Activated CD8-positive, alpha-beta T cell treated with anti-CD3 and anti-CD28 coated beads for 36 hours (primary cell): ENCODE results near the gene MATN1. TPM values are rescaled to one million over a fixed set of nuclear protein-coding genes. Genes with fewer than 3 reads are reported as not detected.

ENCODE experiments used
- ATAC-seq: fragments of 200-7000 bp; cut with Tn5 transposase; one replicate; pipeline ENCODE4 v1.10.0; 2021; ENCODE audit warnings: mild to moderate bottlenecking, moderate library complexity
- CTCF ChIA-PET: fragments of 350-600 bp; sonication (Branson Sonifier 250); formaldehyde crosslinking; loops from one replicate; lab custom pipeline; 2021; ENCODE audit warnings: antibody characterized with exemption; lab: Charles Lee
- POLR2A ChIA-PET: fragments of 350-600 bp; sonication (Branson Sonifier 250); formaldehyde crosslinking; loops from one replicate; lab custom pipeline; 2021; ENCODE audit warnings: antibody characterized with exemption; lab: Charles Lee
- DNase-seq: peaks from one replicate; pipeline ENCODE4 v3.0.0-alpha.2; 2020
- H3K27ac Mint-ChIP-seq: one replicate; pipeline ENCODE4 v1.8.0; 2021; ENCODE audit warnings: mild to moderate bottlenecking, mixed read lengths
- H3K27me3 Mint-ChIP-seq: one replicate; pipeline ENCODE4 v1.8.0; 2021; ENCODE audit warnings: mixed read lengths
- H3K36me3 Mint-ChIP-seq: one replicate; pipeline ENCODE4 v1.8.0; 2021; ENCODE audit warnings: low read depth, mixed read lengths
- H3K4me1 Mint-ChIP-seq: one replicate; pipeline ENCODE4 v1.8.0; 2021; ENCODE audit warnings: low read depth, mixed read lengths
- H3K4me3 Mint-ChIP-seq: one replicate; pipeline ENCODE4 v1.8.0; 2021; ENCODE audit warnings: mild to moderate bottlenecking, moderate library complexity, mixed read lengths
- H3K9me3 Mint-ChIP-seq: one replicate; pipeline ENCODE4 v1.8.0; 2021; ENCODE audit warnings: mixed read lengths
- CTCF ChIP-seq: fragments of 200-600 bp; IDR thresholded peaks from one replicate; pipeline ENCODE4 v1.8.0; 2022; ENCODE audit warnings: antibody characterized with exemption, mild to moderate bottlenecking
- intact Hi-C: fragments of 100-400 bp; cut with micrococcal nuclease; formaldehyde crosslinking; loops from one replicate; pipeline ENCODE4 v1.10.0; 2022
- total RNA-seq, 2 experiments: library from RNA; stranded (reverse); gene quantifications; one replicate each; pipeline ENCODE4 v1.2.3, GENCODE V29; 2021

MATN1 gene
- total RNA-seq, 2 experiments from 2014 or later, result 0.45 to 1.4 TPM

- no peak overlapping the region for H3K4me3 Mint-ChIP-seq
- no peak overlapping the region for H3K27ac Mint-ChIP-seq
- POLR2A ChIA-PET, result no interaction called here
- no peak for TF ChIP-seq CTCF
- DNase-seq, result no peak
- intact Hi-C loops, result no loop called here
- H3K36me3 Mint-ChIP-seq, result no peaks in the 10 kb centered on the region
- H3K27me3 Mint-ChIP-seq, result peaks cover 32% of the 10 kb centered on the region
- CTCF ChIA-PET, result interaction anchor here (1.5 kb wide), 1 partner anchor 24 kb away, joined by 5 read pairs; no protein-coding TSS in a partner anchor
- peaks cover 2% of the 10 kb centered on the region for H3K4me1 Mint-ChIP-seq
- no peaks in the 10 kb centered on the region for H3K9me3 Mint-ChIP-seq
- ATAC-seq, result no peak
Observed at GRCh38 chr1:30683699-30684098, 39.7 kb downstream of the MATN1 start.

- H3K36me3 Mint-ChIP-seq, result no peaks in the 10 kb centered on the region
- no peak overlapping the region for H3K27ac Mint-ChIP-seq
- ATAC-seq (no peak), DNase-seq (no peak)
- intact Hi-C loops, result no loop called here
- H3K27me3 Mint-ChIP-seq, result peaks cover 36% of the 10 kb centered on the region
- no peak for TF ChIP-seq CTCF
- H3K4me3 Mint-ChIP-seq, result no peak overlapping the region
- CTCF ChIA-PET, result interaction anchor here (1.4 to 1.5 kb wide), 2 partner anchors 25 to 32 kb away, joined by 5 read pairs; no protein-coding TSS in a partner anchor
- POLR2A ChIA-PET, result no interaction called here
- peaks cover 2% of the 10 kb centered on the region for H3K4me1 Mint-ChIP-seq
- H3K9me3 Mint-ChIP-seq, result no peaks in the 10 kb centered on the region
Observed at GRCh38 chr1:30682396-30683275, 40.7 kb downstream of the MATN1 start.

GRCh38 chr1:30681782-30682181 is 41.6 kb downstream of the MATN1 start:
- no peak overlapping the region for H3K27ac Mint-ChIP-seq
- no peak overlapping the region for H3K4me3 Mint-ChIP-seq
- no peak for DNase-seq
- ATAC-seq, result no peak
- H3K4me1 Mint-ChIP-seq, result peaks cover 2% of the 10 kb centered on the region
- H3K9me3 Mint-ChIP-seq, result no peaks in the 10 kb centered on the region
- intact Hi-C loops, result no loop called here
- POLR2A ChIA-PET, result no interaction called here
- peaks cover 31% of the 10 kb centered on the region for H3K27me3 Mint-ChIP-seq
- CTCF ChIA-PET, result interaction anchor here (1.4 kb wide), 1 partner anchor 33 kb away, joined by 5 read pairs; no protein-coding TSS in a partner anchor
- no peak for TF ChIP-seq CTCF
- H3K36me3 Mint-ChIP-seq, result no peaks in the 10 kb centered on the region

GRCh38 chr1:30680879-30681278 is 42.5 kb downstream of the MATN1 start:
- DNase-seq, result no peak
- Mint-ChIP-seq H3K27me3 (peaks cover 29% of the 10 kb centered on the region), H3K36me3 (no peaks in the 10 kb centered on the region), H3K4me3 (no peak overlapping the region), H3K27ac (no peak overlapping the region), H3K9me3 (no peaks in the 10 kb centered on the region), H3K4me1 (peaks cover 2% of the 10 kb centered on the region)
- ChIA-PET POLR2A (no interaction called here), CTCF (no interaction called here)
- no peak for TF ChIP-seq CTCF
- ATAC-seq, result no peak
- intact Hi-C loops, result no loop called here

GRCh38 chr1:30680429-30680828 is 43.0 kb downstream of the MATN1 start:
- no peak for ATAC-seq
- Mint-ChIP-seq H3K4me3 (no peak overlapping the region), H3K27ac (no peak overlapping the region), H3K4me1 (peaks cover 2% of the 10 kb centered on the region), H3K27me3 (peaks cover 29% of the 10 kb centered on the region), H3K36me3 (no peaks in the 10 kb centered on the region), H3K9me3 (no peaks in the 10 kb centered on the region)
- intact Hi-C loops, result no loop called here
- no peak for TF ChIP-seq CTCF
- ChIA-PET CTCF (no interaction called here), POLR2A (no interaction called here)
- DNase-seq, result no peak
